ENCODE results near the gene DOHH.

Gene DOHH

DNA sequence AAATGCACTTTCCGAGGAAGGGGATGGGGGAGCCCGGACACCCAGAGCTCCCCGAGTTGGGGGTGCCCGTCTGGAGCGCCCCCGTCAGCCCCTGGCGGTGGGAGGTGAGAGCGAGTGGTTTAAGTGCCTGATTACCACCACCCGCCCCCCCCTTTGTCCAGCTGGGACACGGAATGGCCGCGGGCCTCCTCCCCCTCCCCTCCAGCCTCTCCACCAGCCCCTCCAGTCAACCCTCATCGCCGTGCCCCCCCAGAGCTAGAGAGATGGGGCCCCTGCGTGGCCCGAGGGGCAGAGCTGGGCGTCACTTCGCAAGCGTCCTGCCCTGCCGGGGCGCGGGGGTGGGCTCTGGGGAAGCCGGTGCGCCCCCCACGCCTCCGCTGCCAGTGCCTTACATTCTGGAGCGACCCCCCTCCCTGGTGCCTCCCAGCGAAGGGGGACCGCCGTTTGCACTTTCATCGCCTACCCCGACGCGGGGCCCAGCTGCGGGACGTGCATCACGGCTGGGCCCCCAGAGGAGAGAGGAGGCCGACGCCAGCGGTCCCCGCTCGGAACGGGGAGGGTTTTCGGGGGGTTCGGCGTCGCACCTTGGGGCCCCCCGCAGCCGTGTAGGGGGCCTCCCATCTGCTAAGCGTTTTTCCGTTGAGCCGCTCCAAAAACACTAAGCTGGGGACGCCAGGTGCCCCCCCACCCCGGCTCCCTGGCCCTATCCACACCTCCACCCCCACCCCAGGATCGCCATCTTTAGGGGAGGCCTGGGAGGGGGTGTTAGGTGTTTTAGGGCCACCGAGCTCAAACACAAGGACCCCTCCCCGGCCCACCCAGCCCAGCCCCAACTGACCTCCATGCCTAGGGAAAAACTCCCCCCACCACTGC is 36.5 kb downstream of the DOHH start:
- Histone ChIP-seq H3K4me2 (no peak overlapping the region), H3K27me3 (no peaks in the 10 kb centered on the region), H3K9me3 (peaks cover 9% of the 10 kb centered on the region), H3K4me3 (no peak overlapping the region), H4K20me1 (peaks cover 30% of the 10 kb centered on the region), H3K27ac (no peak overlapping the region), H3K9ac (no peak overlapping the region), H3K36me3 (peaks cover 58% of the 10 kb centered on the region), H3K4me1 (peaks cover 13% of the 10 kb centered on the region)
- no peak for TF ChIP-seq Cebpa-rat (IDR thresholded peaks at IDR 0.05)

- Histone ChIP-seq H3K9ac (no peak overlapping the region), H3K27me3 (no peaks in the 10 kb centered on the region), H3K4me3 (no peak overlapping the region), H3K4me1 (peaks cover 20% of the 10 kb centered on the region), H3K36me3 (peaks cover 58% of the 10 kb centered on the region), H3K9me3 (peaks cover 9% of the 10 kb centered on the region), H3K4me2 (no peak overlapping the region), H3K27ac (no peak overlapping the region), H4K20me1 (peaks cover 38% of the 10 kb centered on the region)
- TF ChIP-seq Cebpa-rat (IDR thresholded peaks at IDR 0.05): no peak
These were observed 37.3 kb downstream of the DOHH start for GRCh38 chr19:3462991-3463713.

GRCh38 chr19:3459965-3460582 is 40.4 kb downstream of the DOHH start:
- H3K4me1 ChIP-seq: peaks cover 50% of the 10 kb centered on the region
- H3K9ac ChIP-seq: no peak overlapping the region
- no peak for TF ChIP-seq Cebpa-rat (IDR thresholded peaks at IDR 0.05)
- no peaks in the 10 kb centered on the region for H3K27me3 ChIP-seq
- no peak overlapping the region for H3K4me3 ChIP-seq
- no peaks in the 10 kb centered on the region for H3K9me3 ChIP-seq
- H3K4me2 ChIP-seq: no peak overlapping the region; the same call in 1 of the 2 replicates
- H4K20me1 ChIP-seq: peaks cover 56% of the 10 kb centered on the region
- no peak overlapping the region; the same call in 1 of the 2 replicates for H3K27ac ChIP-seq
- H3K36me3 ChIP-seq: peaks cover 50% of the 10 kb centered on the region

DNA sequence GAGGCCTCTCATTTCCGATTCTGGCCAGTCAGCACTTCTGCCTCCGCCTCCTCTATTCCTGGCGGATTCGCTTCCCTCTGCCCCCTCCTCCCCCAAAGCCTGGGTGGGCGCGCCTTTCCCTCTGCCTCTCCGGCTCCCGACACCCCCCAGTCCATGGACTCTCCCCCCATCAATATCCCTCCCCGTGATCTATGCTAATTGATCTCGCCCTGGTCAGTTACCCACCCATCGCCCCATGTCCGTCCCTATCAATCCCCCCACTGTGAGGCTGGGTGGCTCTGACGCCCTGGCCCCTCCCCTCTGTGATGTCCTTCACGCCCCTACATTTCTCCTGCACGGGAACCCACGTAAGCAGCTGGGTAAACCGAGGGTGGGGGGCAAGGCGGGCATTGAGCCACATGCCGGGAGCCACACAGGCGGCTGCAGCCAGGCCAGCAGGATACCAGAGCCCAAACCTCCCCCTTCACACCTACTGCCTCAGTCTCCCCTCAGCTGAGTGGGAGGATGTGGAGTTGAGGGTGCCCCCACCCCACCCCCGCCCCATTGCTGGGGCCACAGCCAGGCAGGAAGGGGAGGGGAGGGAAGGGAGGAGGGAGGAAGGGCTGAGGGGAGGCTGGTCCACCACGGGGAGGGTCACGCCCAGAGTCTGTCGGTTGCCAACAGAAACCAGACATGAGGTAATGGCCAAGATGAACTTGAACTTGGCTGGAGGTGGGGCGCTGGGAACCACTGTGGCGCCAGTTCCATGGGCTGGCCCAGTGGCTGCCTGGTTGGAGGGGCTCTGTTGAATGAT is 41.2 kb downstream of the DOHH start:
- Histone ChIP-seq H4K20me1 (peaks cover 64% of the 10 kb centered on the region), H3K27me3 (no peaks in the 10 kb centered on the region), H3K36me3 (peaks cover 58% of the 10 kb centered on the region), H3K4me2 (peak overlapping the region; percentile 95), H3K4me3 (no peak overlapping the region), H3K4me1 (peaks cover 50% of the 10 kb centered on the region), H3K9me3 (no peaks in the 10 kb centered on the region), H3K9ac (no peak overlapping the region), H3K27ac (peak overlapping the region; percentile 8; the same call in 1 of the 2 replicates)
- TF ChIP-seq Cebpa-rat (IDR thresholded peaks at IDR 0.05): no peak

- Histone ChIP-seq H3K4me1 (peaks cover 50% of the 10 kb centered on the region), H3K9me3 (no peaks in the 10 kb centered on the region), H4K20me1 (peaks cover 73% of the 10 kb centered on the region), H3K27me3 (no peaks in the 10 kb centered on the region), H3K4me3 (peak overlapping the region; percentile 53), H3K9ac (peak overlapping the region; percentile 56; the same call in 1 of the 2 replicates), H3K4me2 (peak overlapping the region; percentile 95), H3K27ac (peak overlapping the region; percentile 52; the same call in 1 of the 2 replicates), H3K36me3 (peaks cover 61% of the 10 kb centered on the region)
- no peak for TF ChIP-seq Cebpa-rat (IDR thresholded peaks at IDR 0.05)
These were observed 42.0 kb downstream of the DOHH start for GRCh38 chr19:3458229-3459088.

DNA sequence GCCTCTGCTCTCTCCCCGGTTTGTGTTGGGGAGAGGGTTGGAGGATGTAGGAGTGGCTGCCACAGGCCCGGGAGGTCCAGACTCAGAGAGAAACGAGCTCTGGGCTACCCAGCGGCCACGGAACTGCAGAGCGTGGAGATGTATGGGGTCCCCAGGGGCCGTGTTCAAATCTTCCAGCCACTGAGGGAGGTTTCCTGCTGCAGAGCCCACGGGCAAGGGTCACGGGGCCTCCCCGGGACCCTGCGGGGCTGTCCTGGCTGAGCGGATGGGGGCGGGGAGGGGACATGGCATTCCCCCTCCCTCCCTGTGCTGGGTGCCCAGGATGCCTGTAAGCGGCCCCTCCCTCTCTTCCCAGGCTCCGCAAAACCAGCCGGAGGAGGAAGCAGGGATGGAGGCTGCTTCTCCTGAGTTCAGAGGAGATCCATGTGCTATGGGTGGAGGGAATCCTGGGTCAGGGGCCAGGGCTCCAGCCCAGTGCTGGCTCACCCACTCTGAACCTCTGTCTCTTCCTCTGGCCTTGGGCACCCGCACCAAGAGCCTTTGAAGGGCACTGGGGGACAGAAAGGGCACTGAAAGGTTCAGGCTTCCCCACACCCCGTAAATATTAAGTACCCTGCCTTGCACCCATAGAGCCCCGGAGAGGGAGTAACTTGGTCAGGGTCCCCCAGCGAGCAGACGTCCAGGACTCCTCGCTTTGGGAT is 42.8 kb downstream of the DOHH start:
- Histone ChIP-seq H4K20me1 (peaks cover 77% of the 10 kb centered on the region), H3K27me3 (no peaks in the 10 kb centered on the region), H3K9ac (peak overlapping the region; percentile 56; the same call in 1 of the 2 replicates), H3K4me2 (peak overlapping the region; percentile 95), H3K27ac (peak overlapping the region; percentile 52; the same call in 1 of the 2 replicates), H3K36me3 (peaks cover 62% of the 10 kb centered on the region), H3K4me3 (peak overlapping the region; percentile 53), H3K9me3 (no peaks in the 10 kb centered on the region), H3K4me1 (peaks cover 50% of the 10 kb centered on the region)
- no peak for TF ChIP-seq Cebpa-rat (IDR thresholded peaks at IDR 0.05)

DNA sequence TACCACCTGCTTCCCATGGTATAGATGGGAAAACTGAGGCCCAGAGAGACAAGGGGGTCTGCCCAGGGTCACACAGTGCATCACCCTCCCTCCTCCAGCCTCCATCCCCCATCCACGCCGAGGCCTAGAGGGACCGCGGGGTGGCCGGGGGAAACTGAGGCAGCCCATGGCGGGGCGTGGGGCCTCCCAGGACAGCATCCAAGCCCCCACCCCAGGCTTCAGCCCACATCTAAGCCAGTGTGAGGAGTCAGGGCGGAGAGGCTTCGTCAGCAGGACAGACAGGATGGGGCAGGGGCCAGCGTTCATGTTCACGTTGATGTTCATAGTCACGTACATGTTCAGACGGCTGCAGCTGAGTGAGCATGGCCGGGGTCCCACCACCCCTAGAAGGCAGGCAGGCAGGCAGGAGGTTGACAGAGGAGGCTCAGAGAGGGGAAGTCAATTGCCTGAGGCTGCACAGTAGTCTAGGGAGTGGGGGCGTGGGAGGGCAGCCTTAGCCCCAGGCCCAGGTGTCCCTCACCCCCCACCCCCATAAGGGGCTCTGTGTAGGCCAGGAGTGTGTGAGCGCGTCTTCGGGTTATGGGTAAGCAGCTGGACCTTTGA is 43.4 kb downstream of the DOHH start:
- peaks cover 50% of the 10 kb centered on the region for H3K4me1 ChIP-seq
- H3K27me3 ChIP-seq: no peaks in the 10 kb centered on the region
- H3K36me3 ChIP-seq: peaks cover 64% of the 10 kb centered on the region
- H4K20me1 ChIP-seq: peaks cover 78% of the 10 kb centered on the region
- H3K4me2 ChIP-seq: peak overlapping the region; percentile 95
- H3K4me3 ChIP-seq: peak overlapping the region; percentile 53; the same call in 1 of the 2 replicates
- H3K9me3 ChIP-seq: no peaks in the 10 kb centered on the region
- no peak overlapping the region; the same call in 1 of the 2 replicates for H3K9ac ChIP-seq
- TF ChIP-seq Cebpa-rat (IDR thresholded peaks at IDR 0.05): no peak
- no peak overlapping the region for H3K27ac ChIP-seq
